Astrocyte of the spinal cord (primary cell): Measurements from ENCODE around the gene FAM47E.
"Not testable (repeated sequence)": the region's sequence is repeated elsewhere in the genome, so short reads cannot be mapped to it uniquely, and the experiment has no call there.

Source experiments
- DNase-seq: peaks from one replicate; pipeline ENCODE4 v3.0.0; 2011; ENCODE audit warnings: low read depth, low spot score
- H3K4me3 ChIP-seq: 2 replicates; pipeline ENCODE4 v1.5.1; 2011; ENCODE audit warnings: low read depth, mild to moderate bottlenecking, low read length, moderate library complexity
- CTCF ChIP-seq: IDR thresholded peaks from 2 replicates; pipeline ENCODE4 v1.5.1; 2012; ENCODE audit warnings: low read depth, mild to moderate bottlenecking, low read length, inconsistent platforms
- in situ Hi-C: cut with HindIII; loops from 2 replicates; pipeline ENCODE4 v1.10.0; 2017; ENCODE audit warnings: low sequenced_read_pairs

FAM47E gene

GRCh38 chr4:76235407-76235806 lies 16.1 kb upstream of the FAM47E start:
- in situ Hi-C loops, result no loop called here
- DNase-seq, result no peak
- no peak overlapping the region for H3K4me3 ChIP-seq
- TF ChIP-seq CTCF, result no peak

GRCh38 chr4:76235915-76236314 lies 15.6 kb upstream of the FAM47E start:
- in situ Hi-C loops, result no loop called here

GRCh38 chr4:76238236-76238635 lies 13.3 kb upstream of the FAM47E start:
- no peak for DNase-seq
- H3K4me3 ChIP-seq, result no peak overlapping the region
- in situ Hi-C loops, result no loop called here
- no peak for TF ChIP-seq CTCF

More at GRCh38 chr4:76235915-76236314, 15.6 kb upstream of the FAM47E start:
- DNase-seq, result no peak
- no peak overlapping the region for H3K4me3 ChIP-seq
- no peak for TF ChIP-seq CTCF

GRCh38 chr4:76238701-76239100 lies 12.8 kb upstream of the FAM47E start:
- DNase-seq, result no peak
- H3K4me3 ChIP-seq, result no peak overlapping the region
- in situ Hi-C loops, result no loop called here
- no peak for TF ChIP-seq CTCF

GRCh38 chr4:76240236-76240635 lies 11.3 kb upstream of the FAM47E start:
- no peak for DNase-seq
- no peak for TF ChIP-seq CTCF
- no peak overlapping the region for H3K4me3 ChIP-seq
- in situ Hi-C loops, result no loop called here

DNA sequence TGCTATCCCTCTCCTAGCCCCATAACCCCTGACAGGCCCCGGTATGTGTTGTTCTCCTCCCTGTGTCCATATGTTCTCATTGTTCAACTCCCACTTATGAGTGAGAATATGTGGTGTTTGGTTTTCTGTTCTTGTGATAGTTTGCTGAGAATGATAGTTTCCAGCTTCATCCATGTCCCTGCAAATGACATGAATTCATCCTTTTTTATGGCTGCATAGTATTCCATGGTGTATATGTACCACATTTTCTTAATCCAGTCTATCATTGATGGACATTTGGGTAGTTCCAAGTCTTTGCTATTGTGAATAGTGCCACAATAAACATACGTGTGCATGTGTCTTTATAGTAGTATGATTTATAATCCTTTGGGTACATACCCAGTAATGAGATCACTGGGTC lies 7.6 kb upstream of the FAM47E start:
- DNase-seq, in situ Hi-C loops, H3K4me3 ChIP-seq: not testable (repeated sequence)

GRCh38 chr4:76246025-76246424 lies 5.5 kb upstream of the FAM47E start:
- in situ Hi-C loops, result no loop called here
- H3K4me3 ChIP-seq, result no peak overlapping the region
- TF ChIP-seq CTCF, result no peak
- DNase-seq, result no peak
